ENCODE results near the gene NAT16.
"Not testable (repeated sequence)": the region's sequence is repeated elsewhere in the genome, so short reads cannot be mapped to it uniquely, and the experiment has no call there.

DNA sequence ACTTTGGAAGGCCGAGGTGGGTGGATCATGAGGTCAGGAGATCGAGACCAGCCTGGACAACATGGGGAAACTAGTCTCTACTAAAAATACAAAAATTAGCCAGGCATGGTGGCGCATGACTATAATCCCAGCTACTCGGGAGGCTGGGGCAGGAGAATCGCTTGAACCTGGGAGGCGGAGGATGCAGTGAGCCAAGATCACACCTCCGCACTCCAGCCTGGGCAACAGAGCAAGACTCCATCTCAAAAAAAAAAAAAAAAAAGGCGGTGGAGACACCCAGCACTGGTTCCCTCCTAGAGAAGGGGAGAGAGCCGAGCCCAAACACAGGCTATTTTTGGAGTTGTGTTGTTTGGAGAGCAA is 58.5 kb downstream of the NAT16 start:
- not testable (repeated sequence) for TF ChIP-seq CTCF (IDR thresholded peaks at IDR 0.05); POLR2AphosphoS5 (IDR thresholded peaks at IDR 0.05); POLR2A (IDR thresholded peaks at IDR 0.05; ENCODE audit: low read depth)

Data from esophagus muscularis mucosa (tissue), 3 donors.